OCI-LY7 (cell line): Measurements from ENCODE around the gene HECW1. TPM values are rescaled to one million over a fixed set of nuclear protein-coding genes. Genes with fewer than 3 reads are reported as not detected.

Experiments
- BruUV-seq: library from RNA; stranded (reverse); fragments of 400-500 nt; replicated peaks from 2 replicates; lab custom pipeline; 2021; lab: Mats Ljungman, UMichigan
- CTCF ChIA-PET: fragments of 300-600 bp; sonication (Branson Sonifier 250); formaldehyde crosslinking; loops from one replicate; lab custom pipeline; 2022; ENCODE audit warnings: antibody characterized with exemption; ENCODE audit not compliant: unreplicated experiment; lab: Charles Lee
- POLR2A ChIA-PET: fragments of 300-600 bp; sonication (Branson Sonifier 250); formaldehyde crosslinking; loops from one replicate; lab custom pipeline; 2022; ENCODE audit warnings: antibody characterized with exemption; lab: Charles Lee
- DNase-seq: peaks from one replicate; pipeline ENCODE4 v3.0.0-alpha.2; 2015; ENCODE audit warnings: low spot score
- H2AFZ ChIP-seq: fragments of 200-600 bp; sonication (generic), shearing (Covaris generic); 2 replicates; pipeline ENCODE4 v1.6.1; 2014; ENCODE audit warnings: mild to moderate bottlenecking, antibody characterized with exemption, low read length, moderate library complexity
- H3K27ac ChIP-seq: fragments of 200-600 bp; sonication (generic); 2 replicates; pipeline ENCODE4 v1.5.1; 2014; ENCODE audit warnings: mixed run types, low read depth, mild to moderate bottlenecking, moderate library complexity, low read length, inconsistent platforms; ENCODE audit not compliant: poor library complexity, severe bottlenecking
- H3K36me3 ChIP-seq: fragments of 200-600 bp; sonication (generic); 2 replicates; pipeline ENCODE4 v1.6.1; 2014; ENCODE audit warnings: mild to moderate bottlenecking, antibody characterized with exemption, low read length, moderate library complexity, mixed read lengths; ENCODE audit not compliant: insufficient read depth
- H3K4me1 ChIP-seq: fragments of 200-600 bp; sonication (generic); 2 replicates; pipeline ENCODE4 v1.5.1; 2014; ENCODE audit warnings: mild to moderate bottlenecking, low read length; ENCODE audit not compliant: insufficient read depth, poor library complexity, severe bottlenecking
- H3K4me2 ChIP-seq: fragments of 200-600 bp; sonication (generic); 2 replicates; pipeline ENCODE4 v1.6.1; 2014; ENCODE audit warnings: mild to moderate bottlenecking, low read length
- H3K4me3 ChIP-seq: fragments of 200-600 bp; sonication (generic); 2 replicates; pipeline ENCODE4 v1.5.1; 2014; ENCODE audit warnings: mild to moderate bottlenecking, low read depth, low read length; ENCODE audit not compliant: poor library complexity, severe bottlenecking
- H3K79me2 ChIP-seq: fragments of 200-600 bp; sonication (generic); 2 replicates; pipeline ENCODE4 v1.6.1; 2016; ENCODE audit warnings: low read depth, mild to moderate bottlenecking, low read length, moderate library complexity, mixed read lengths; ENCODE audit not compliant: insufficient read depth
- H3K9me2 ChIP-seq: fragments of 200-600 bp; sonication (generic); 2 replicates; pipeline ENCODE4 v1.6.1; 2016; ENCODE audit warnings: mild to moderate bottlenecking, low read length, mixed read lengths; ENCODE audit not compliant: insufficient read depth
- H3K9me3 ChIP-seq: fragments of 200-600 bp; sonication (generic); 2 replicates; pipeline ENCODE4 v1.6.1; 2014; ENCODE audit warnings: mild to moderate bottlenecking, mixed run types, low read length, mixed read lengths
- H4K20me1 ChIP-seq: fragments of 200-600 bp; sonication (generic); 2 replicates; pipeline ENCODE4 v1.6.1; 2014; ENCODE audit warnings: mild to moderate bottlenecking, antibody characterized with exemption, low read length, moderate library complexity, mixed read lengths; ENCODE audit not compliant: insufficient read depth
- CTCF ChIP-seq: fragments of 200-600 bp; sonication (generic); conservative IDR thresholded peaks from 2 replicates; pipeline ENCODE4 v1.5.1; 2014; ENCODE audit warnings: mild to moderate bottlenecking, antibody characterized with exemption, low read length, moderate library complexity, mixed read lengths
- EZH2phosphoT487 ChIP-seq: fragments of 200-600 bp; sonication (generic); IDR thresholded peaks from 2 replicates; pipeline ENCODE4 v1.6.1; 2018; ENCODE audit warnings: low read depth, borderline replicate concordance, mild to moderate bottlenecking, mixed run types, antibody characterized with exemption, low read length, moderate library complexity, mixed read lengths
- intact Hi-C: fragments of 100-400 bp; cut with micrococcal nuclease; formaldehyde crosslinking; loops from one replicate; pipeline ENCODE4 v1.10.0; 2022; ENCODE audit not compliant: unreplicated experiment
- total RNA-seq, 2 experiments: library from RNA; depleted of rRNA in 1 of 2; stranded (reverse); fragments of >200 nt in 1 of 2; shearing (Covaris generic) in 1 of 2; gene quantifications; 2 replicates each; pipeline ENCODE4 v1.2.3, GENCODE V29; 2014 to 2022

Gene HECW1
- total RNA-seq, 2 experiments from 2014 or later, result 2.0 TPM

GRCh38 chr7:43531700-43532099, 419.3 kb downstream of the HECW1 start:
- TF ChIP-seq EZH2phosphoT487, result no peak
- no peak for TF ChIP-seq CTCF
- H3K4me1 ChIP-seq, result no peaks in the 10 kb centered on the region
- no peak for DNase-seq
- no peaks in the 10 kb centered on the region for H4K20me1 ChIP-seq
- no peak overlapping the region for H3K27ac ChIP-seq
- H3K9me3 ChIP-seq, result no peaks in the 10 kb centered on the region
- no TSS peak for BruUV-seq
- ChIA-PET CTCF (interaction anchor here (0.6 kb wide), 1 partner anchor 313 kb away, joined by 3 read pairs; no protein-coding TSS in a partner anchor), POLR2A (no interaction called here)
- intact Hi-C loops, result no loop called here
- H3K9me2 ChIP-seq, result no peaks in the 10 kb centered on the region
- H3K79me2 ChIP-seq, result no peaks in the 10 kb centered on the region
- H3K4me2 ChIP-seq, result no peak overlapping the region
- no peaks in the 10 kb centered on the region for H3K36me3 ChIP-seq
- H3K4me3 ChIP-seq, result no peak overlapping the region
- no peak overlapping the region for H2AFZ ChIP-seq

GRCh38 chr7:43533801-43534479, 421.5 kb downstream of the HECW1 start:
- Histone ChIP-seq H3K9me2 (no peaks in the 10 kb centered on the region), H3K4me1 (no peaks in the 10 kb centered on the region), H2AFZ (no peak overlapping the region), H3K4me3 (no peak overlapping the region), H3K36me3 (no peaks in the 10 kb centered on the region), H3K4me2 (no peak overlapping the region), H3K9me3 (no peaks in the 10 kb centered on the region), H4K20me1 (no peaks in the 10 kb centered on the region), H3K27ac (no peak overlapping the region), H3K79me2 (no peaks in the 10 kb centered on the region)
- POLR2A ChIA-PET, result no interaction called here
- intact Hi-C loops, result no loop called here
- no peak for DNase-seq
- BruUV-seq, result no TSS peak
- TF ChIP-seq EZH2phosphoT487 (no peak), CTCF (no peak)
- CTCF ChIA-PET, result no interaction called here

GRCh38 chr7:43535031-43535451, 422.6 kb downstream of the HECW1 start:
- Histone ChIP-seq H3K4me2 (no peak overlapping the region), H4K20me1 (no peaks in the 10 kb centered on the region), H3K4me1 (no peaks in the 10 kb centered on the region), H3K4me3 (no peak overlapping the region), H3K79me2 (no peaks in the 10 kb centered on the region), H3K9me2 (no peaks in the 10 kb centered on the region), H3K9me3 (no peaks in the 10 kb centered on the region), H3K36me3 (no peaks in the 10 kb centered on the region), H2AFZ (no peak overlapping the region), H3K27ac (no peak overlapping the region)
- POLR2A ChIA-PET, result no interaction called here
- DNase-seq, result no peak
- intact Hi-C loops, result no loop called here
- CTCF ChIA-PET, result no interaction called here
- BruUV-seq, result no TSS peak
- TF ChIP-seq EZH2phosphoT487 (no peak), CTCF (no peak)
